CD8-positive, alpha-beta memory T cell (primary cell): ENCODE data around the gene LYSMD1. TPM values are rescaled to one million over a fixed set of nuclear protein-coding genes. Genes with fewer than 3 reads are reported as not detected.
"Not testable (repeated sequence)": the region's sequence is repeated elsewhere in the genome, so short reads cannot be mapped to it uniquely, and the experiment has no call there.

Source experiments
- CTCF ChIA-PET: fragments of 350-600 bp; sonication (Branson Sonifier 250); formaldehyde crosslinking; loops from one replicate; lab custom pipeline; 2021; ENCODE audit warnings: antibody characterized with exemption; lab: Charles Lee
- POLR2A ChIA-PET: fragments of 350-600 bp; sonication (Branson Sonifier 250); formaldehyde crosslinking; loops from one replicate; lab custom pipeline; 2021; ENCODE audit warnings: antibody characterized with exemption; lab: Charles Lee
- DNase-seq, 5 donors: peaks; one replicate each; pipeline versions ENCODE4 v3.0.0 to v3.0.0-alpha.2; 2020 to 2022; ENCODE audit warnings: mixed read lengths in 1 of 5
- H3K27ac ChIP-seq: one replicate; pipeline ENCODE4 v1.7.0; 2013; ENCODE audit warnings: low read depth, mild to moderate bottlenecking, low read length, moderate library complexity
- H3K27me3 ChIP-seq: 2 replicates; pipeline ENCODE4 v1.7.0; 2013; ENCODE audit warnings: low read length, mild to moderate bottlenecking; ENCODE audit not compliant: insufficient read depth, poor library complexity, severe bottlenecking
- H3K36me3 ChIP-seq: 2 replicates; pipeline ENCODE4 v1.7.0; 2013; ENCODE audit warnings: mild to moderate bottlenecking, low read length, moderate library complexity; ENCODE audit not compliant: insufficient read depth
- H3K4me1 ChIP-seq: 2 replicates; pipeline ENCODE4 v1.7.0; 2013; ENCODE audit warnings: mild to moderate bottlenecking, low read length, moderate library complexity; ENCODE audit not compliant: insufficient read depth
- H3K4me3 ChIP-seq: 2 replicates; pipeline ENCODE4 v1.7.0; 2013; ENCODE audit warnings: mild to moderate bottlenecking, low read length
- H3K9me3 ChIP-seq: 2 replicates; pipeline ENCODE4 v1.7.0; 2013; ENCODE audit warnings: mild to moderate bottlenecking, low read length
- H3K27ac Mint-ChIP-seq, 8 donors: one replicate each; pipeline ENCODE4 v1.8.0; 2020 to 2021; ENCODE audit warnings: mixed read lengths in 8 of 8, mild to moderate bottlenecking in 6 of 8, inconsistent platforms in 3 of 8, moderate library complexity in 3 of 8
- H3K27me3 Mint-ChIP-seq, 2 donors: one replicate each; pipeline ENCODE4 v1.8.0; 2020 to 2021; ENCODE audit warnings: mixed read lengths in 2 of 2, mild to moderate bottlenecking in 1 of 2, moderate library complexity in 1 of 2
- H3K36me3 Mint-ChIP-seq, 3 donors: one replicate each; pipeline ENCODE4 v1.8.0; 2020 to 2021; ENCODE audit warnings: mixed read lengths in 3 of 3, inconsistent platforms in 1 of 3, mild to moderate bottlenecking in 1 of 3
- H3K4me1 Mint-ChIP-seq, 3 donors: one replicate each; pipeline ENCODE4 v1.8.0; 2020 to 2021; ENCODE audit warnings: mixed read lengths in 3 of 3, inconsistent platforms in 1 of 3, mild to moderate bottlenecking in 1 of 3
- H3K4me3 Mint-ChIP-seq, 7 donors: one replicate each; pipeline ENCODE4 v1.8.0; 2020 to 2021; ENCODE audit warnings: mixed read lengths in 7 of 7, mild to moderate bottlenecking in 6 of 7, moderate library complexity in 4 of 7, inconsistent platforms in 2 of 7
- H3K9me3 Mint-ChIP-seq, 5 donors: one replicate each; pipeline ENCODE4 v1.8.0; 2020 to 2022; ENCODE audit warnings: mixed read lengths in 5 of 5, mild to moderate bottlenecking in 3 of 5, moderate library complexity in 2 of 5, inconsistent platforms in 1 of 5
- polyA plus RNA-seq: library from polyadenylated mRNA; unstranded; fragments of 300-500 nt; fragmentation: Illumina TruSeq; gene quantifications from one replicate; pipeline ENCODE4 v1.2.3, GENCODE V29; 2021
- total RNA-seq, 2 experiments: library from RNA; stranded (reverse); gene quantifications; one replicate each; pipeline ENCODE4 v1.2.3, GENCODE V29; 2021

LYSMD1 gene
- total and polyA plus RNA-seq, 3 experiments from 2014 or later: 0.54 to 5.5 (median 4.6) TPM

GRCh38 chr1:151198254-151199127 lies 32.8 kb upstream of the LYSMD1 start, which contains the start of gene PIP5K1A:
PIP5K1A (plus strand) TSS chr1:151198552; CDS start chr1:151198997, 445 bp downstream.
- H3K4me1 Mint-ChIP-seq: peaks cover 36 to 51% (median 44%) of the 10 kb centered on the region in 3 donors
- H3K4me1 ChIP-seq: peaks cover 18% of the 10 kb centered on the region
- peak within 1 kb of the TSS; percentile 95 to 100 (median 98) for H3K4me3 Mint-ChIP-seq
- H3K9me3 ChIP-seq: no peaks in the 10 kb centered on the region
- H3K27ac ChIP-seq: peak within 1 kb of the TSS; percentile 85
- no peaks in the 10 kb centered on the region for H3K36me3 ChIP-seq
- H3K27me3 Mint-ChIP-seq: peaks cover 5 to 8% of the 10 kb centered on the region in 2 donors
- H3K4me3 ChIP-seq: peak within 1 kb of the TSS; percentile 89
- ChIA-PET POLR2A (interaction anchor here (0.7 to 2.2 kb wide), 2 partner anchors 9 to 56 kb away, joined by 3 to 8 read pairs; partner anchors contain the start of genes PSMD4 and VPS72), CTCF (interaction anchor here (0.9 to 3.4 kb wide), 3 partner anchors 9 to 99 kb away, joined by 3 to 13 read pairs (median 3); partner anchors contain the start of gene VPS72)
- DNase-seq: peak; percentile 96 to 99 (median 99)
- H3K27me3 ChIP-seq: no peaks in the 10 kb centered on the region
- peaks cover 0 to 30% (median 5%) of the 10 kb centered on the region in 3 donors for H3K36me3 Mint-ChIP-seq
- peak within 1 kb of the TSS; percentile 91 to 99 (median 96) for H3K27ac Mint-ChIP-seq
- H3K9me3 Mint-ChIP-seq: peaks cover 0 to 2% (median 0%) of the 10 kb centered on the region in 5 donors

GRCh38 chr1:151197863-151198253 lies 32.2 kb upstream of the LYSMD1 start:
- ChIA-PET POLR2A (interaction anchor here (2.2 kb wide), 1 partner anchor 8 kb away, joined by 8 read pairs; the partner anchor contains the start of gene VPS72), CTCF (interaction anchor here (3.4 kb wide), 1 partner anchor 54 kb away, joined by 13 read pairs; no protein-coding TSS in a partner anchor)
- H3K4me1 ChIP-seq: peaks cover 18% of the 10 kb centered on the region
- peak overlapping the region; percentile 89 for H3K4me3 ChIP-seq
- H3K27me3 ChIP-seq: no peaks in the 10 kb centered on the region
- peak in 1 of 5 donors; percentile 8 for DNase-seq
- H3K9me3 Mint-ChIP-seq: peaks cover 0 to 2% (median 0%) of the 10 kb centered on the region in 5 donors
- H3K27ac ChIP-seq: no peak overlapping the region
- H3K9me3 ChIP-seq: no peaks in the 10 kb centered on the region
- peak overlapping the region; percentile 91 to 99 (median 96) for H3K27ac Mint-ChIP-seq
- no peaks in the 10 kb centered on the region for H3K36me3 ChIP-seq
- H3K4me1 Mint-ChIP-seq: peaks cover 36 to 49% (median 44%) of the 10 kb centered on the region in 3 donors
- peak overlapping the region; percentile 95 to 100 (median 98) for H3K4me3 Mint-ChIP-seq
- H3K27me3 Mint-ChIP-seq: peaks cover 5 to 8% of the 10 kb centered on the region in 2 donors
- peaks cover 0 to 28% (median 3%) of the 10 kb centered on the region in 3 donors for H3K36me3 Mint-ChIP-seq

- Histone ChIP-seq H3K27ac (no peak overlapping the region), H3K4me1 (peaks cover 18% of the 10 kb centered on the region), H3K4me3 (no peak overlapping the region), H3K9me3 (no peaks in the 10 kb centered on the region), H3K27me3 (no peaks in the 10 kb centered on the region), H3K36me3 (no peaks in the 10 kb centered on the region)
- Mint-ChIP-seq H3K4me3 (peak overlapping the region in 5 of 7 donors; percentile 12 to 77 (median 54)), H3K27me3 (peaks cover 5 to 8% of the 10 kb centered on the region in 2 donors), H3K9me3 (peaks cover 0 to 2% (median 0%) of the 10 kb centered on the region in 5 donors), H3K36me3 (peaks cover 0 to 18% (median 2%) of the 10 kb centered on the region in 3 donors), H3K4me1 (peaks cover 34 to 39% (median 35%) of the 10 kb centered on the region in 3 donors), H3K27ac (peak overlapping the region in 3 of 8 donors; percentile 53 to 64 (median 54))
- POLR2A ChIA-PET: interaction anchor here (0.7 to 0.8 kb wide), 2 partner anchors 8 to 56 kb away, joined by 3 to 11 read pairs; no protein-coding TSS in a partner anchor
- peak; percentile 13 to 63 (median 46) for DNase-seq
- CTCF ChIA-PET: interaction anchor here (0.7 to 1.1 kb wide), 2 partner anchors 56 to 140 kb away, joined by 3 to 5 read pairs; no protein-coding TSS in a partner anchor
Observed at GRCh38 chr1:151196292-151196800, 30.6 kb upstream of the LYSMD1 start.

- Mint-ChIP-seq H3K4me1 (peaks cover 32 to 41% (median 39%) of the 10 kb centered on the region in 3 donors), H3K4me3 (peak overlapping the region in 1 of 7 donors; percentile 32), H3K36me3 (peaks cover 0 to 17% (median 2%) of the 10 kb centered on the region in 3 donors), H3K27ac (peak overlapping the region in 1 of 8 donors; percentile 61)
- H3K27ac ChIP-seq, H3K4me3 ChIP-seq, H3K9me3 Mint-ChIP-seq, H3K9me3 ChIP-seq, H3K27me3 Mint-ChIP-seq, H3K27me3 ChIP-seq, DNase-seq, POLR2A ChIA-PET, H3K36me3 ChIP-seq: not testable (repeated sequence)
- H3K4me1 ChIP-seq: peaks cover 19% of the 10 kb centered on the region
- CTCF ChIA-PET: interaction anchor here (1.1 kb wide), 1 partner anchor 57 kb away, joined by 5 read pairs; no protein-coding TSS in a partner anchor
Observed at GRCh38 chr1:151194894-151195594, 29.3 kb upstream of the LYSMD1 start.

- DNase-seq: no peak
- peak overlapping the region in 1 of 7 donors; percentile 56 for H3K4me3 Mint-ChIP-seq
- peaks cover 0 to 16% (median 0%) of the 10 kb centered on the region in 3 donors for H3K36me3 Mint-ChIP-seq
- CTCF ChIA-PET: interaction anchor here (1.3 kb wide), 1 partner anchor 12 kb away, joined by 5 read pairs; no protein-coding TSS in a partner anchor
- Histone ChIP-seq H3K36me3 (no peaks in the 10 kb centered on the region), H3K27me3 (no peaks in the 10 kb centered on the region), H3K27ac (no peak overlapping the region), H3K9me3 (no peaks in the 10 kb centered on the region), H3K4me3 (no peak overlapping the region), H3K4me1 (peaks cover 19% of the 10 kb centered on the region)
- H3K9me3 Mint-ChIP-seq: peaks cover 0 to 2% (median 0%) of the 10 kb centered on the region in 5 donors
- peaks cover 29 to 41% (median 39%) of the 10 kb centered on the region in 3 donors for H3K4me1 Mint-ChIP-seq
- POLR2A ChIA-PET: no interaction called here
- peaks cover 5 to 8% of the 10 kb centered on the region in 2 donors for H3K27me3 Mint-ChIP-seq
- peak overlapping the region in 3 of 8 donors; percentile 7 to 52 (median 47) for H3K27ac Mint-ChIP-seq
Observed at GRCh38 chr1:151193856-151194255, 28.2 kb upstream of the LYSMD1 start.

GRCh38 chr1:151193304-151193703 lies 27.6 kb upstream of the LYSMD1 start:
- POLR2A ChIA-PET: interaction anchor here (0.6 kb wide), 1 partner anchor 57 kb away, joined by 4 read pairs; no protein-coding TSS in a partner anchor
- Mint-ChIP-seq H3K36me3 (peaks cover 0 to 10% (median 0%) of the 10 kb centered on the region in 3 donors), H3K27me3 (peaks cover 4 to 8% of the 10 kb centered on the region in 2 donors), H3K4me3 (no peak overlapping the region), H3K9me3 (peaks cover 0 to under 1% (median 0%) of the 10 kb centered on the region in 5 donors), H3K27ac (no peak overlapping the region), H3K4me1 (peaks cover 30 to 42% (median 40%) of the 10 kb centered on the region in 3 donors)
- CTCF ChIA-PET: interaction anchor here (1.1 to 1.3 kb wide), 3 partner anchors 13 to 94 kb away, joined by 3 to 5 read pairs (median 4); partner anchors contain the start of gene TNFAIP8L2
- Histone ChIP-seq H3K27me3 (no peaks in the 10 kb centered on the region), H3K4me1 (peaks cover 24% of the 10 kb centered on the region), H3K4me3 (no peak overlapping the region), H3K9me3 (no peaks in the 10 kb centered on the region), H3K36me3 (no peaks in the 10 kb centered on the region), H3K27ac (no peak overlapping the region)
- DNase-seq: no peak

- no peak overlapping the region for H3K4me3 ChIP-seq
- H3K9me3 ChIP-seq: no peaks in the 10 kb centered on the region
- H3K27ac Mint-ChIP-seq: no peak overlapping the region
- H3K4me3 Mint-ChIP-seq: peak overlapping the region in 2 of 7 donors; percentile 43 to 59
- peaks cover 2 to 8% of the 10 kb centered on the region in 2 donors for H3K27me3 Mint-ChIP-seq
- peaks cover 0 to 10% (median 0%) of the 10 kb centered on the region in 3 donors for H3K36me3 Mint-ChIP-seq
- CTCF ChIA-PET: interaction anchor here (1.1 to 1.3 kb wide), 2 partner anchors 35 to 92 kb away, joined by 3 to 4 read pairs; partner anchors contain the start of gene TNFAIP8L2
- no peaks in the 10 kb centered on the region for H3K36me3 ChIP-seq
- no peak overlapping the region for H3K27ac ChIP-seq
- POLR2A ChIA-PET: no interaction called here
- peaks cover 19% of the 10 kb centered on the region for H3K4me1 ChIP-seq
- no peak for DNase-seq
- H3K27me3 ChIP-seq: no peaks in the 10 kb centered on the region
- no peaks in the 10 kb centered on the region for H3K9me3 Mint-ChIP-seq
- peaks cover 27 to 44% (median 42%) of the 10 kb centered on the region in 3 donors for H3K4me1 Mint-ChIP-seq
Observed at GRCh38 chr1:151192047-151192446, 26.3 kb upstream of the LYSMD1 start.
